ENCODE data around the gene CSRP3.

The CSRP3 gene

DNA sequence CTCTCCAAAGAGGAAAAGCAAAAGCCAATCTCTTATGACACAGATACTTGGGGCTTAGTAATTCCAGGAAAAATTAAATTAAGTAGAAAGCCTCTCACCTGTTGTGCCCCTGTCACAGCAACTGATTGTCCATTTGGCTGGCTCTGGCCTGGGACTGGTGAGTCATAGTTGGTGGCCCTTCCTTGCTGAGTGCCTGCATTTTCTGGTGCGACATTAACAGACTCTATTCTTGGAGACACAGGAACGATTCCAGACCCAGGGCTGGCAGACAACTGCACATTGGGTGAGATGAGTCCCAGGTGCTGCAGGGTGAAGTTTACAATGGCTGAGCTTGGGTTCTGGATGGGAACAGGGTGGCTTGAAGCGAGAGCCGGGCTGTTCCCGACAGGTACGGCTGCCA is 23.3 kb upstream of the CSRP3 start:
- DNase-seq: no peak

DNA sequence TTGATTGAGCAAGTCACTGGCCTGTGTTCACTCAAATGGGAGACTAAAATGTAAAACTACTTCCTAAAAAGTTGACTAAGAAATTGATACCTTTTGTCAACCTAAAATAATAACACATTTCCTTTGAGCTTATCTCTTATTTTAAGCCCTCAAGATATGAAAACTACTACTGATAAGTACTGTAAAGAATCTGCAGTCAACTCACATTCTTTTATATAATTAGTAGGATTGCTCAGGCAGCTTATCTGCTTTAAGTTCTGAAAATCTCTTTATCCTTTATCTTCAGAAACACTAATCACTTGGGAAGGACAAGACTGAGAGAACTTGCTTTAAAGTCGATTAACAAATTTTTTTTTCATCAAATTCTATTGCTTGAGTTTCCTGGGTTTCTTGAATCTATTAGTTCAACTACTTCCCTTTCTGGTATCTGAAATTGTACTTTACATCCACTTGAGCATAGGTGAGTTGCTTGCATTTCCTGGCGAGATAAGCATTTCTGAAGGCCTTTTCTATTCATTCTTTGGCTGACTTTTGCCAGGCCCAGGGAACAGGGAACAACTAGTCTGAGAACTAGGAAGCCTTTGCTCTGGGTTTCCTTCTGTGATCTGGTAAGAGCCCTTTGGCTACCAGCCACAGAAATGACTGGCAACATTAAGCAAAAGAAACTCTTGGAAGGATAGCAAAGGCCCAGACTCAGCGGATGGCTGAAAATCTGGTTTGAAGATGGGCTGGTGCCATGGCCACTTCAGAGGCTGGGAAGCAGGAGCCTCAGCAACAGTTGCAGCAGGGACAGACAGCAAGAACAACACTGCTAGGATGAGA is 19.3 kb upstream of the CSRP3 start:
- no peak for DNase-seq

DNA sequence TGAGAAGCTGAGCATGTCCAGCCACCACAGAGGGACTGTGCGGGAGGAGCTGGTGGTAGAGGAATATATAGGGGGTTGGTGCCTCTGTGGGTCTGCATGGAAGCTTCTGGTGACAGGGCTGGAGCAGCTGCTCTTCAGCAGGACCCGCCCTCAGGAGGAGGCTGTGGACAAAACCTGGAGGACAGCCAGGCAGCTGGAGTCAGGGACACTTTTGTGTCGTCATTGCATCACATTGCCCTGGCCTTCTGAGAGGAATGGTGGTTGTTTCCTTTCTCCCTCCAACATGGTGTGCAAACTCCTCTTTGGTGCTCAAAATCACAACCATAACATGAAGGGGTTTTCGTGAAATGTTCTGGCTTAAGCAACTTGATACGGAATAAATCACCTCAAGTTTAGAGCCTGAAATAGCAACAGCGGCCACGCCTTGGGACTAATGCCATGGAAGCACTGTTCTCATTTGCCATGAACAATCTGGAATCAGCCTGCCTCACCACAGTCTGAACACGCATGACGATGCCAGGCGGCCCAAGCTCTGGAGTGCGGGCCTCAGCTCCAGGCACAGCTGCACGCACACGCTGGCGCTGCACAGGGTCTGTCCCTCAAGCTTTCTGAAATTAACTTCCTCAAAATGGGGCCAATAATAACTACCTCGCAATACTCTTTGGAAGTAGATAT is 17.1 kb upstream of the CSRP3 start:
- DNase-seq: no peak

DNA sequence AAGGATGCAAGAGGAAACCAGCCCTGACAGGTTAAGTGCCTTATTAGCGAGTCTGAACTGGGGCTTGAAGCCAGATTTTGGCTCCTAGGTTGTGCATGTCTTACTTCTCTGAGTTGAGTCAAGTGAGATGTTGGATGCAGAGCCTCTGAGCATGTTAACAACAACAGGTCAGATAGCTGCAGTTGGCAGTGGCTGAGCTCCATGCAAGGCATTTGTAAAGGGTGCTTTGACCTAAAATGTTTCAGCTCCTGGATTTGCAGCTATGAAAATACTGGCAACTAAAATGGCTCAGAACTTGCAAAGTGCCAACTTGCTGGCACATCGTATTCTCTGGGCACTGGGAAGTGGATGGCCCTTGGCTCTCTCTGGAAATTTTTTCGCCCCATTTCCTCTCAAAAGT is 16.4 kb upstream of the CSRP3 start:
- DNase-seq: no peak

DNA sequence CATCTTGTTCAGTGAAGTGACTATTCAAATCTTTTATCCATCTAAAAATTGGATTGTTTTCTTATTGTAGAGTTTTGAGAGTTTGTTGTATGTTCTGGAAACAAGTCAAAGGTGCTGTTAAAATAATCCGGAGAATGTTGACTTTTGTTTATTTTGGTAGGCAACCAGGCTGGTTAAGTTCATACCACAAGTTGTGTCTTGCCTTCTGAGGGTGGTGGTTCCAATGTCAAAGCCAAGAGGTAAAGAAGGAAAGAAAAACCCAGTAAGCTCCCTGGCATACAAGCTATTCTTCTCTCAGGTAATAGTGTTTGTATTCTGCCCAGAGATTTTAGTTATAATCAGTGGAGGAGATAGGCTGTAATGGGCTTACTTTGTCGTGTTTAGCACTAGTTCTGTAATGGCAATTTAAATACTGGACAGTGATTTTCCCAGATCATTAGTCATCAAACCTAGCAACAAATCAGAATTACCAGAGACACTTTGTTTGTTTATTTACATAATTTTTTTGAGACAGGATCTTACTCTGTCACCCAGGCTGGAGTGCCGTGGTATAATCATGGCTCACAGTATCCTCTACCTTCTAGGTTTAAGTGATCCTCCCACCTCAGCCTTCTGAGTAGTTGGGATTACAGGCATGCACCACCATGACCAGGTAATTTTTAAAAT is 15.1 kb upstream of the CSRP3 start:
- DNase-seq: no peak

DNA sequence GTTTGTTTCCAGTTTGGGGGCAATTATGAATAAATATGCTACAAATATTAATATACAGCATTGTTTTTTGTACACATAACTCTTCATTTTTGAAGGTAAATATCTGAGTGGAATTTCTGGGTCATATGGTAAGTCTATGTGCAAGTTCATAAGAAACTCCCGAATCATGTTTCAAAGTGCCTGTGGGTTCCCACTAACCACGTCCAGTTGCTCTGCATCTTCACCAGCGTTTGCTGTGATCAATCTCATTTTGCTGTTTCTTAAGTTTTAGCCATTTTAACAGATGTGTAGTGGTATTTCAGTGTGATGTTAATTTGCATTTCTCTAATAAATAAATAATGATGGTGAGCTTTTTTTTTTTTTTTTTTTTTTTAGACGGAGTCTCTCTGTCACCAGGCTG is 14.2 kb upstream of the CSRP3 start:
- no peak for DNase-seq

DNA sequence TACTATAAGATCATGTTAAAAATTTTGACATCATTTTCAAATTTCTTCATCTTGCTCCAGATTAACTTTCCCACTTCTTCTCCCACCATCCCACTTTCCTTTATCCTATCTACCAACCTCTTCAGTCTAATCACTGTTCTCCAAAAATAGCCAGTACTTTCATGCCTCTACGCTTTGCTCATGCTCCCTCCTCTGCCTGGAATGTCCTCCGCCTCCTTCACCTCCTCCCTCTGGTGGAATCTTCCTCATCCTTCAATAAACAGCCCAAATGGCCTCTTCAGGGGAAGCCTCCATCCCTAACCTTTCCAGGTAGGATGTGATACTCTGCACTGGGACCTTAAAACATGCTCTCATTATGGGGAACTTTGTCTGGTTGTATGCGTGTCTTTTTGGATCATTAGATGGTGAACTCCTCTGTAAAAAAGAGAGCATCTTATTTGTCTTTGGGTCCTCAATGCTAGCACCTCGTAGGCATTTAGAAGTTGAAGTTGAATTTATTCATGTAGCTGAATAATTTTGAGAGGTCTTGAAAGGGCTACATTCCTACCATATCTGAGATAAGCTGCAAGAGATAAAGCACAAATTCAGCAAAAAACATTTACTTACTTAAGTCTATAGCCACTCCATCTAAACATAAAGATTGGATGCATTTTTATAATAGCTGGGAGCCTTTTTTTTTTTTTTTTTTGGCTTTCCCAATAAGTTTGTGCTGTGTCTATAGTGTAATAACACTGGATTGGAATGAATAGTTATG is 8.0 kb upstream of the CSRP3 start:
- DNase-seq: no peak

DNA sequence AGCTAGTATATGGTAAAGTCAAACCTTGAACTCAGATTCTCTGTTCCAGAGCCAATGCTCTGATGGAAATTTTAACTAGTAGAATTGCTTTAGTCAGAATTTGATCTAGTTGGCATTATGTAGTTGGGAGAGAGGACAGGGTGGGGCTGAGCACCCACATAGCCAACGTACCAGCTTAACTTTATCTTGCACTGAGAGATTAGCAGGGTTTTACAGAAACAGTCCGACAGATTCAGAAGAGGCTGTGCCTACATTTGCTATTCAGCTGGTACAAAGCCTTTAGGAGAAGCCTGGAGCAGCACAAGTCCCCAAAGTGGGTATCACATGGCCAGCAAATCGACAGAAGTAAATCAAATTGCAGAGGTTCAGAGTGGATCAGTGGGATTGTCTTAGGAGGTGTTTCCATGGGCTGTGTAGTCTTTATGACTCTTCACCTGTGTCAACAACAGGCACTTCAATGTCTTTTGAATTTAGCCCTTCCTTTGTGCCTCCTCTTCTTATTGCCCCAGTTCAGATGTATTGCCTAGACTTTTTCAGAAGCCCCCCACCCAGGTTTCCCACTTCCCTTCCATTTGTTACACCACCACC is 7.3 kb upstream of the CSRP3 start:
- DNase-seq: no peak

DNA sequence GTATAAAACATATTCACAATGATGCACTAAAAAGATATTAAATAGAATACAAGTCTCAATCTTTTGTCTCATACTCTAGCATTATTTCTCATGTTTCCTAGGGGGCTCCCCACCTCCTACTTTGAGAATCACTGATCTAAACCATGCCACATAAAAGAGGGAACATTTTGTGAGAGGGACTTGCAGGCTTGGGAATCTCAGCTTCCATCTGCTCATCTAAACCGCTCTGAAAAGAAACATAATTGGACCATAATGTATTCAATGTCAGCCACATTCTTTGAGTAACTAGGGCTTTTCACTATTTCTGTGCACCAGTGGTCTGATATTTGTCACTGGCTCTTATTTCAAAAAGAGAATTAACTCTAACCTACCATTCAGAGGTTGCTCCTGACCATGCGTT is 6.4 kb upstream of the CSRP3 start:
- no peak for DNase-seq

DNA sequence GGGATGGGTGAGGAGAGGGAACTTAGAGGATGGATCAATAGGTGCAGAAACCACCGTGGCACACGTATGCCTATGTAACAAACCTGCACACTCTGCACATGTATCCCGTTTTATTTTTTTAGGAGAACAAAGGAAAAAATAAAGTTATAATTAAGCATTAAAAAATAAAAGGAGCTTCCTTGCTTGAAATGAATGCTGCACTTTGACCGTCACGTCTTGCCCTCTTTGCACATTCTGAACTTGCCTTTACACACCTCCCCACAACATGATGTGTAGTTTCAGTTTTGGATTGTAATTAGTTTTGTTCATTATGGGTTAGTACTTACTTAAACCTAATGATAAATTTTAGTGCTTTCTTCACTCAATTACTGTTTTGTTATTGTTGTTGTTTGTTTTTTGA is 3.1 kb upstream of the CSRP3 start:
- DNase-seq: no peak

DNA sequence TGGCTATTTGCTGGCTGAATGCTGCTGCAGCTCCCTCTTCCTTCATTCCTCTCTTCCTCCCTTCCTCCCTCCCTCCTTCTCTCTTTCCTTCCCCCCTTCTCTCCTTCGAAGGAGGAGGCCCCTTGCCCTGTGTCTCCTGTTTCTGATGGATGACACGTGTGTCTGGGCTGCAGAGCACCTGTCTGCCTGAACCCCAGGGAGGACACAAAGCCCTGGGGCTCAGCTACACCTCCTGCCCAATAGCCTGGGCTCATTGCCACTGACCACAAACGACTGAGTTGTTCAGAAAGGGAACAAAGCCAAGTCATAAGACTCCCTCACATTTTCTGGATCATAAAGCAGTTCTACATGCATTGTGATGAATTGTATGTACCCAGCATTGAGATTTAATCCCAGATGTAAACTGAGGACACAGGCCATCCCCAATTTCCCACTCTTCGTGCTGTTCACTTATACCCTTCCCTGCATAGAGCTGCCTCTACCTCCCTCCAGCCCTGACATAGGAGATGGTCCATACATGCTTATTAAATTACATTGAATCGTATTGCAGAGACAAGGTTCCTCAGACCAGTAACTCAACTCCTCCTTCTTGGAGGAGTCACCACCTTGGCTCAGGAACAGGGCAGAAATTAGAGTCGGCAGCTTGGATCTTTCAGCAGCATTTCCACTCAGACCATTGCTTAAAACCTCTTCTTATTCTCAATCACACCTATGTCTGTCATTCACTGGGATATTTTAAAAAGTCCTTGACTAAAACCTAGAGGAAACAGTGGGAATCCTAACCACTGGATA is 1.2 kb downstream of the CSRP3 start:
- no peak for DNase-seq

DNA sequence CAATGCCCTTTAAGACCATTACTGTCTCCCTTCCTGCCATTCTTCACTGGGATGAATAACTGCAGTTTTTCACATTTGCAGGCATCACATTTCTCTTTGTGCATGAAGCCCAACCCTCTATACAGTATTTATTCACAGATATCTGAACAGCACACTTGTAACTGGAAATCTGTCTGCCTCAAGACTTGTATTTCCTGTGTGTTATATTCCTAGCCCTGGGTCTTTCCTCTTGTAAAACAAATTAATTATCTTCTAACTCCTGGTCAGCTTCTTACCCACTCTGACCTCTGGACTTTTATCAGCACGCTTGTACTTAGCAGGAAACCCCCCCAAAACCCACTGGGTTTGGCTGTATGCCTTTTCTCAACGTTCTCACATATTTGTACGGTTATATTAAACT is 2.0 kb downstream of the CSRP3 start:
- DNase-seq: no peak

DNA sequence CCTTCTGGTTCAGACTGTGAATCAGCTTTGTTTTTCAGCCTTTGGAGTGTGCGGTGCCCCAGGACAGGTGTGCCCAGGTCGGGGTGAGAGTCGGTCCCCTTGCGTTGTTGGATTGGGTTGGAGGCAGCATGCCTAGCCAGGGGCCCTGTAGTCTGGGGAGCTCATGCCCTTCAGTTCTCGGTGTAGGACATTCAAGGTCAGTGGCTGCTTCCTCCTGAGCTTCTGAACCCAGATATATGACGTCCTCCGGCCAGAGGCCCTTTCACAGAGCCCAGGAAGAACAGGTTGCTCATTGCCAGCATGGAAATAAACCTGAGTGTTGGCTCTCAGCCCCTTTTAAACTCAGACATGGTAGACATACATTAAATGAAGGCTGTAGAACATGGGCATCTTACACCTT is 2.7 kb downstream of the CSRP3 start:
- no peak for DNase-seq

DNA sequence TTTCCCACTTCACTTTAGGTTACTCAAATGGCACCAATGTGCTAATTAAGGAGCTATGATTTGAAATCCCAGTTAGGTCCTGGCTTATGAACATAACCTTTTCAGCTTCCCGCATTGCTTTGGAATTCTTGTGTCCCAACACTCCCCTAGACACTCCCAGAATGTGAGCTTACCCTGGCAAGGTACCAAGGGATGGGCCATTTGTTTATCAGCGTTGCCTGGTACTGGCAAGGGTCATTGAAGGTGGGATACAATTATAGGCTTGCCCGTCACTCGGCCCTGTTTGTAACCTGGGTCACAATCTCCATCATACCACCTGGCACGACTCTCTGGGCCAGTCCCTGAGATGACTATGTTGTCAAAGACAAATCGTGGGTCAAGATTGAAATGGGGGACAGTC is 5.4 kb downstream of the CSRP3 start:
- no peak for DNase-seq

DNA sequence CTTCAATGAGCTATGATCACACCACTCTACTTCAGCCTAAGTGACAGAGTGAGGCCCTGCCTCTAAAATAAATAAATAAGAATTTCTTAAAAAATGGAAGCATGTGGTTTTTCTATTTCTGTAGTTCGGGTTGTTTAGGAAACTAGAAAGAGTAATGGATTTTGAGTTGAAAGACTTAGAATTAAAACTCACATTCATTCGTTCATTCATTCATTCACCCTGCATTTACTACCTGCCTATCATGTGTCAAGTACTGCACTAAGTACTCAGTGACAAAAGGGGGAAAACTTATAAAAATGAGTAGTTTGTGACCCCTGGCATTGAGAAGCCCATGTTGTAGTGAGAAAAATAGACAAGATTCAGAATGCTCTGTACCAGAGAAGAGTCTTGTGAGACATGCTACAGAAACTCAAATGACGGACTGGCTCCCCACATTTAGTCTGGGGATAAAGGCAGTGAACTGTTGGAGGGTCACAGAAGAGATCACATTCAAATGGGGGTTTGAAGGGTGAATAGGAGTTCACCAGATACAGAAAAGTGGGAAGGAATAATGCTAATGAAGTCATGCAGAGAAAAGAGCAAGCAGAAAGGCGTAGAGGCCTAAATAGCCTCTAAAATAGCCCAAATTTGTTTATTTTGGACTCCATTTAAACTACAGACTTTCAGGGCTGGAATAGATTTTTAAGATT is 7.0 kb downstream of the CSRP3 start:
- DNase-seq: no peak

DNA sequence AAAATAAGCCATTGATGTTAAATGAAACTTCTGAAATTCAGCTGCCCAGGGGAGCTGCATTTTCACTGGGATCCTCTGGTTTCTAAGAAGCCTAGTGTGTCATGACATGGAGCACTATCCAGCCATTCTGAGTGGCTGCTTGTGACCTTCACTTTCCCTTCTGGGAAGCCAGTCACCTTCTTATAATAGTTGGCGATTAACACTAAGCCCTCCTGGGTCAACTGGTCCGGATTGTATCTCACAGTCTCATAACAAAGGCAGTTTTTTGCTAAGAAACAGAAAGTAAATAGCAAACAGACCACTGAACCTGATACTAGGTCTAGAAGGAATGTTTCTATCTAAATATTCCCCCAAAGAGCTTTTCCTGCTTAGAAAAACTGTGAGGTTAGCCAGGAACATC is 7.9 kb downstream of the CSRP3 start:
- no peak for DNase-seq

DNA sequence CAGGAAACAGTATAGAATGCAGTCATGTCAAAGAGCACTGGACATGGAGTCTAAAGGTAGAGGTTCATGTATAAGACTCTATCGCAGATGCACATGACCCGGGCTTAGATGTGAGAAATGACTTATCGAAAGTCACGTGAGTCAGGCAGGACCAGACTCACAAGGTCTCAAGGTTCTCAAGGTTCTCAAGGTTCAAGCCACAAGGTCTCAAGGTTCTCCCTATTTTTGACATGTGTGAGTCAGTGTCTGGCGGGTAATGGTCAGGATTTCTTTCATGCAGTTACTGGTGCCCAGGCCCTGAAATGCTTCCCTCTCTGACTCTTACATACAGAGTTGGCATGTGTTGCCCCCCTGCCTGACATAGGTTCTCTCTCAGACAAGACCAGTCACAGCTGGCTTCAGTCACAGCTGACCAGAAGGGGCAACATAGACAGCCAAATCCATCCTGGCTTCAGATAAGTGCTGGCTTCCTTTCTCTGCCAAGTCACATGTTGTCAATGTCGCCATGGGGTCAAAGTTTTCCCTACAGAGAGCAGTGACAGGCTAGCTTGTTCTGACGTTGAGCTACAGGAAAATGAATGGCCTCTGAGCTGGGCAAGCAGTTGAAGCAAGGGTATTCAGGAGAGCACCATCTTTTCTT is 10.1 kb downstream of the CSRP3 start:
- no peak for DNase-seq

DNA sequence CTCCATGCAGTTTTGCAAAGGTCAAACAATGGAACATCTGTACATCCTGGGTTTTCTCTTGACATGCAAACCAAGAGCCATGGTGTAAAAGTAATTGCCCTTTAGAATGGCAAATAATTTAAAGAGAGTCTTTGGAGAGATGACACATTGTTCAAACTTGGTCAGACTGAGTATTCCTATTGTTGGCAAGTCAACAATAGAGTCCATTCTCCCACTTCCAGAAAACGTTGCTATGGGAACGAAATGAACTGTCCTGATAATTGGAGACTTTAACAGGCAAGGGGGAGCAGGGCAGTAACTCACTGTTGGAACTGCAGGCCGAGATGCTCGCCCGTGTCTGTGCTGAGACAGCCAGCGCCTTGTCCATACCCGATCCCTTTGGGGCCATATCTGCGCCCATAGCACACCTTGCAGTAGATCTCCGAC is 13.9 kb downstream of the CSRP3 start:
- DNase-seq: no peak

DNA sequence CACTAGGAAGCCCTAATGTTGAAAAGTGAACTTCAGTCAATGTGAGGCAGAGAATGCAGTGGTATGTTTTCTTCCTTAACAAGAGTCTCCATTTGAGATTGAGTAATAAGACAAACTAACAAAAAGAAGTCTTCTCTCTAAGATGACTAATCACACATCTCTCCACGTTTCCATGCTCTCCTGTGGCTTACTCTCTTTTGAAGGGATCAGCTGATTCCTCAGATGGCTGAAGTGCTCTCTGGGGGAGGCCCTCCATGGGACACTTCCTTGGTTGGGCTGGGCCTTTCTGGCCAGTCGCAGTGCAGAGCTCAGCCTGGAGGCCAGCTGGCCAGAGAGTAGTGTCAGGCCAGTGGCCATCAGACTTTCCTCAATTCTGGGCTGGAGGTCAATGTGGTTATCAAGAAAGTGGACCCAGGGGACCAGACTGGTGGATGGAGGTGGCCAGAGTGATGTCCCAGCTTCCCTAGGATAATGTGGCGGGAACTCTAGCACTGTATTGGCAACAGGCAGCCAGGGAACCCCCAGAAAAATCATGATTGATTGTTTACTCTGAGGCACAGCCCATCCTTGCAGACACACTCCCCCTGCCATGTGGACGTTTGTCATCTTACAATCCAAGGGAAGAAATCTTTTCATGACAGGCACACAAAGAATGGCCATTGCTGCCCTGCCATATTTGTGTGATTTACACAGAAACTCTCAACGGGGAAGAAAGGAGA is 14.5 kb downstream of the CSRP3 start:
- no peak for DNase-seq

DNA sequence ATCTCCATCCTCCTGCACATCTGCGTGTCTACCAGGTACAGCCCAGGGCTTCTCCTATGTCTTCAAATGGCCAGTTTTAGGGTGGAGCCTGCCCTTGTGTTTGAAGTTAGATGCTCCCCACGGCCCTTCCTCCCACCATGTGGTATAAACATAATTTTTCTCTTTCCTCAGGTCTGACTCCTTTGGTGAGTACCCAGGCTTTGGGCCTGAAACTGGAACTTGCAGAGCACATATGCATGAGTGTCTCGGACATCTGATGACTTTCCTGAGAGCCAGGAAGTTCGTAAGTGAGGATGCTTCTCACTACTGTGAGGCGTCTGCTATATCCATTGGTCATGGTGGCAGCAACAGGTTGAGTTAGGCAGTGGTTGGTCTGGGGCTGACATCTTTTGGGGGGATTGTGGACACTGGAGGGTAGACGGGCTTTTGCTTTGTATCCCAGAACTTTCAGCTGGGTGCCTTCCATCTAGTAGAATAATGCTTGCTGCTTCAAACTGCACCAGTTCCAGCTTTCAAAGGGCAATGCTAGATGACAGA is 16.2 kb downstream of the CSRP3 start:
- DNase-seq: no peak

All from bone marrow (tissue), 2 donors.